ENCODE results near the gene CRAMP1.

The CRAMP1 gene

DNA sequence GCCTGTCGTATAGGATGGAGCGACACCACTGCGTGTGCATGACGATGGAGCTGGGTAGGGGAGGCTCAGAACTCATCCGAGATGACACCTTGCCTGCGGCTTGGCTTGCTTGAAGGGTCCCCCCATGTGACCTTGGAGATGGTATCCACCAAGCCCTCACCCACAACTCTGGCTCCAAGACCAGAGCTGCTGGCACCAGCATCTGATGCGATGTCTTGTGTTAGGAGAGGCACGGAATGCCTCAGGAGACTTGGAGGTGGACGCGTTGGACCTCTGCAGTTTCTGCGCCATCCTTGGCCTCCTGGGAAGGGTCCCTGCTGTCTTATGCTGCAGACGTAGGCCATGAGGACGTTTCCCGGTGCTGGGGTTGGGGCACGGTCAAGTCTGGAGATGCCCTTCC, 7.8 kb downstream of the CRAMP1 start:
- no peak for DNase-seq (ENCODE audit: low read depth)
- TF ChIP-seq, protein P1, sequence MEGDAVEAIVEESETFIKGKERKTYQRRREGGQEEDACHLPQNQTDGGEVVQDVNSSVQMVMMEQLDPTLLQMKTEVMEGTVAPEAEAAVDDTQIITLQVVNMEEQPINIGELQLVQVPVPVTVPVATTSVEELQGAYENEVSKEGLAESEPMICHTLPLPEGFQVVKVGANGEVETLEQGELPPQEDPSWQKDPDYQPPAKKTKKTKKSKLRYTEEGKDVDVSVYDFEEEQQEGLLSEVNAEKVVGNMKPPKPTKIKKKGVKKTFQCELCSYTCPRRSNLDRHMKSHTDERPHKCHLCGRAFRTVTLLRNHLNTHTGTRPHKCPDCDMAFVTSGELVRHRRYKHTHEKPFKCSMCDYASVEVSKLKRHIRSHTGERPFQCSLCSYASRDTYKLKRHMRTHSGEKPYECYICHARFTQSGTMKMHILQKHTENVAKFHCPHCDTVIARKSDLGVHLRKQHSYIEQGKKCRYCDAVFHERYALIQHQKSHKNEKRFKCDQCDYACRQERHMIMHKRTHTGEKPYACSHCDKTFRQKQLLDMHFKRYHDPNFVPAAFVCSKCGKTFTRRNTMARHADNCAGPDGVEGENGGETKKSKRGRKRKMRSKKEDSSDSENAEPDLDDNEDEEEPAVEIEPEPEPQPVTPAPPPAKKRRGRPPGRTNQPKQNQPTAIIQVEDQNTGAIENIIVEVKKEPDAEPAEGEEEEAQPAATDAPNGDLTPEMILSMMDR (conservative IDR thresholded peaks at IDR 0.05; ENCODE audit: low read depth, low read length), result no peak
- no peak overlapping the region for H3K4me3 ChIP-seq (ENCODE audit: low read depth, low read length)

- H3K4me3 ChIP-seq (ENCODE audit: low read depth, low read length), result no peak overlapping the region
- no peak for DNase-seq (ENCODE audit: low read depth)
- TF ChIP-seq, protein P1 (conservative IDR thresholded peaks at IDR 0.05; ENCODE audit: low read depth, low read length), result no peak
Measured at GRCh38 chr16:1620391-1620790, 8.2 kb downstream of the CRAMP1 start.

GRCh38 chr16:1621851-1622250, 9.7 kb downstream of the CRAMP1 start:
- H3K4me3 ChIP-seq (ENCODE audit: low read depth, low read length), result no peak overlapping the region
- no peak for DNase-seq (ENCODE audit: low read depth)
- TF ChIP-seq, protein P1 (conservative IDR thresholded peaks at IDR 0.05; ENCODE audit: low read depth, low read length), result no peak

- no peak for DNase-seq (ENCODE audit: low read depth)
- TF ChIP-seq, protein P1 (conservative IDR thresholded peaks at IDR 0.05; ENCODE audit: low read depth, low read length), result no peak
- no peak overlapping the region for H3K4me3 ChIP-seq (ENCODE audit: low read depth, low read length)
Measured at GRCh38 chr16:1626327-1626726, 14.2 kb downstream of the CRAMP1 start.

GRCh38 chr16:1626776-1627175, 14.6 kb downstream of the CRAMP1 start:
- no peak overlapping the region for H3K4me3 ChIP-seq (ENCODE audit: low read depth, low read length)
- TF ChIP-seq, protein P1 (conservative IDR thresholded peaks at IDR 0.05; ENCODE audit: low read depth, low read length), result no peak
- no peak for DNase-seq (ENCODE audit: low read depth)

GRCh38 chr16:1630450-1631213, 18.5 kb downstream of the CRAMP1 start:
- DNase-seq (ENCODE audit: low read depth), result no peak
- TF ChIP-seq, protein P1 (conservative IDR thresholded peaks at IDR 0.05; ENCODE audit: low read depth, low read length), result no peak
- H3K4me3 ChIP-seq (ENCODE audit: low read depth, low read length), result no peak overlapping the region

DNA sequence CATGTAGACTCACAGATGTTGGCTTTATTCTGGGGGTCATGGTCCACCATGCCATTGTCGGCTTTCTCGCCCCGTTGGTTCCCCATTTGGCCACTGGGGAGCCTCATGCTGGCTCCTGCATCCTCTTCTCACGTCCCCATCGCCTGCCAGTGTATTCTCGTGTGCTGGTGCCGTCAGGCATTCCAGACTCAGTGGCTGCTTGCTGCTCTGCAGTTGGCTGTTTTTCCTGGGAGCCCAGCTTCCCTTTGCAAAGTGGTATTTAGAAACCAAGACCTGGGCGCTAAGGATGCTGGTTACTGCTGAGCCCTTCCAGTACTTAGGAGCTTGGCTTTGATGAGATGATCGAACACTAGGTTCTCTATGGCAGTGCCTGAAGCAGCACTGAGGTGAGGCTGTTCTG, 19.1 kb downstream of the CRAMP1 start:
- TF ChIP-seq, protein P1 (conservative IDR thresholded peaks at IDR 0.05; ENCODE audit: low read depth, low read length), result peak; percentile 1
- no peak for DNase-seq (ENCODE audit: low read depth)
- no peak overlapping the region for H3K4me3 ChIP-seq (ENCODE audit: low read depth, low read length)
